Lower leg skin (tissue), 4 donors: Measurements from ENCODE around the gene SYN1. TPM values are rescaled to one million over a fixed set of nuclear protein-coding genes. Genes with fewer than 3 reads are reported as not detected.

Source experiments
- DNase-seq, 2 donors: peaks; one replicate each; pipeline ENCODE4 v3.0.0-alpha.2; 2019; ENCODE audit warnings: low spot score in 2 of 2
- H3K4me3 ChIP-seq: fragments of 200-600 bp; sonication (generic); 2 replicates; pipeline ENCODE4 v1.5.1; 2017; ENCODE audit warnings: mild to moderate bottlenecking, low read depth; ENCODE audit not compliant: poor library complexity, severe bottlenecking
- CTCF ChIP-seq, 3 donors: fragments of 450-650 bp; IDR thresholded peaks; one replicate each; pipeline ENCODE4 v1.5.1; 2016; ENCODE audit warnings: antibody characterized with exemption in 3 of 3, mild to moderate bottlenecking in 3 of 3, moderate library complexity in 2 of 3
- POLR2A ChIP-seq, 2 donors: fragments of 450-650 bp; IDR thresholded peaks; one replicate each; pipeline ENCODE4 v1.6.1; 2016 to 2017; ENCODE audit warnings: antibody characterized with exemption in 2 of 2, mild to moderate bottlenecking in 1 of 2, moderate library complexity in 1 of 2
- WGBS, 2 donors: methylation state at CpG; one replicate each; pipeline ENCODE4 v1.1.5; 2018; 5-methylcytosine and 5-hydroxymethylcytosine counted together
- intact Hi-C: fragments of 100-400 bp; cut with DNase I; formaldehyde crosslinking; loops from one replicate; pipeline ENCODE4 v1.15.0; 2023; ENCODE audit warnings: low total_unique reads
- total RNA-seq, 4 donors: library from RNA; depleted of rRNA; stranded (reverse); fragments of >200 nt; gene quantifications; one replicate each; pipeline ENCODE4 v1.1.0, GENCODE V29; 2016

The SYN1 gene
- total RNA-seq, 4 donors from 2014 or later: 0.10 to 0.72 (median 0.61) TPM; not detected in 1

GRCh38 chrX:47649271-47649670 lies 29.6 kb upstream of the SYN1 start:
- no peak for TF ChIP-seq POLR2A (IDR thresholded peaks at IDR 0.05)
- no peak for TF ChIP-seq CTCF (IDR thresholded peaks at IDR 0.05)
- H3K4me3 ChIP-seq: no peak overlapping the region
- intact Hi-C loops: no loop called here
- 27 to 53% methylated on average over 7 to 8 of the region's 8 CpGs for WGBS, 2 donors
- DNase-seq: no peak

DNA sequence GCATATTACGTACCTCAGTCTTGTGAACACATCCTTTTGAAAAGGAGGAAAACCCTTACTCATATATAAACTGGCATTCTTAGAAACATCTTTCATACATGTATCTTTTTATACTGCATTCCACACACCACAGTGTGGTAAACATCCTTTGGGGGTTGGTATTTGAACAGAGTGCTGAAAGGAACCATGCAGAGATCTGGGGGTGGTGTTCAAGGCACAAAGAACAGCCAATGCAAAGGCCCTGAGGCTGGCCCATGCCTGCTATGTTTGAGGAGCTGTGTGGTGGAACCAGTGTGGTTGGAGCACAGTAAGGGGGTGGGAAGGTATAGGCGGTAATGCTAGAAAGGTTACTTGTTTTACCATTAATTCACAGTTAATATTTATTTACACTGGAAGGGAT lies 28.7 kb upstream of the SYN1 start:
- H3K4me3 ChIP-seq: no peak overlapping the region
- intact Hi-C loops: no loop called here
- WGBS, 2 donors: 87 to 88% methylated on average over 2 of the region's 2 CpGs
- no peak for DNase-seq
- no peak for TF ChIP-seq CTCF (IDR thresholded peaks at IDR 0.05)
- no peak for TF ChIP-seq POLR2A (IDR thresholded peaks at IDR 0.05)

- DNase-seq: no peak
- H3K4me3 ChIP-seq: no peak overlapping the region
- no peak for TF ChIP-seq CTCF (IDR thresholded peaks at IDR 0.05)
- no peak for TF ChIP-seq POLR2A (IDR thresholded peaks at IDR 0.05)
- intact Hi-C loops: no loop called here
- 79 to 84% methylated on average over 6 of the region's 6 CpGs for WGBS, 2 donors
Measured at GRCh38 chrX:47646636-47647035, 27.0 kb upstream of the SYN1 start.

- DNase-seq: no peak
- WGBS, 2 donors: 58 to 74% methylated on average over 8 to 10 of the region's 10 CpGs
- TF ChIP-seq POLR2A (IDR thresholded peaks at IDR 0.05): no peak
- TF ChIP-seq CTCF (IDR thresholded peaks at IDR 0.05): no peak
Measured at GRCh38 chrX:47645530-47645929, 25.9 kb upstream of the SYN1 start.

DNA sequence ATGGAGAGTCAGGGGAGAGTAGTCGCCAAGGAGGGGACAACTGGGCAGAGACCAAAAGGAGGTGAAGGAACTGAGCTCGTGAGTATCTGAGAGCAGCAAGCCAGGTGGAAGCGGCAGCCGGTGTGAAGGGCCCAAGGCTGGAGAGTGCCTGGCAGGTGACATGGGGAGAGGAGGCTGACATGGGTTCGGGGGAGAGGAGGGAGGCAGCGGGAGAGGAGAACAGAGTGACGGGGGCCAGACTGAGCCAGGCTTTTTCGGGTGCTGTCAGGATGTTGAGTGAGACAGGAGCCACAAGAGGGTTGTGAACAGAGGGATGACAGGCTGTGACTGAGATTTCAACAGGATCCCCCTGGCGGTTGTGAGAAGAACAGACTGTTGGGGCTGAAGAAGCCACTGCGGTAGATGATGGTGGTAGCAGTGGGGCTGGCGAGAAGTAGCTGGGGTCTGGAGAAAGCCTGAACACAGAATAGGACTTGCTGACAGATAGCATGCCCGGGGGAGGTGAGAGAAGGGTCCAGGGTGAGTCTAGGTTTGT lies 25.0 kb upstream of the SYN1 start:
- no peak for DNase-seq
- intact Hi-C loops: no loop called here
- 69 to 76% methylated on average over 12 of the region's 12 CpGs for WGBS, 2 donors
- no peak for TF ChIP-seq CTCF (IDR thresholded peaks at IDR 0.05)
- no peak for TF ChIP-seq POLR2A (IDR thresholded peaks at IDR 0.05)
- no peak overlapping the region for H3K4me3 ChIP-seq

More at GRCh38 chrX:47645530-47645929, 25.9 kb upstream of the SYN1 start:
- no peak overlapping the region for H3K4me3 ChIP-seq
- intact Hi-C loops: no loop called here

GRCh38 chrX:47643926-47644325 lies 24.3 kb upstream of the SYN1 start:
- TF ChIP-seq CTCF (IDR thresholded peaks at IDR 0.05): no peak
- intact Hi-C loops: no loop called here
- DNase-seq: no peak
- H3K4me3 ChIP-seq: no peak overlapping the region
- 25 to 35% methylated on average over 2 of the region's 2 CpGs for WGBS, 2 donors
